ENCODE measurements around the gene RXRA.
A peak's percentile ranks its signal among the peaks of the same experiment; 100 is the strongest.

DNA sequence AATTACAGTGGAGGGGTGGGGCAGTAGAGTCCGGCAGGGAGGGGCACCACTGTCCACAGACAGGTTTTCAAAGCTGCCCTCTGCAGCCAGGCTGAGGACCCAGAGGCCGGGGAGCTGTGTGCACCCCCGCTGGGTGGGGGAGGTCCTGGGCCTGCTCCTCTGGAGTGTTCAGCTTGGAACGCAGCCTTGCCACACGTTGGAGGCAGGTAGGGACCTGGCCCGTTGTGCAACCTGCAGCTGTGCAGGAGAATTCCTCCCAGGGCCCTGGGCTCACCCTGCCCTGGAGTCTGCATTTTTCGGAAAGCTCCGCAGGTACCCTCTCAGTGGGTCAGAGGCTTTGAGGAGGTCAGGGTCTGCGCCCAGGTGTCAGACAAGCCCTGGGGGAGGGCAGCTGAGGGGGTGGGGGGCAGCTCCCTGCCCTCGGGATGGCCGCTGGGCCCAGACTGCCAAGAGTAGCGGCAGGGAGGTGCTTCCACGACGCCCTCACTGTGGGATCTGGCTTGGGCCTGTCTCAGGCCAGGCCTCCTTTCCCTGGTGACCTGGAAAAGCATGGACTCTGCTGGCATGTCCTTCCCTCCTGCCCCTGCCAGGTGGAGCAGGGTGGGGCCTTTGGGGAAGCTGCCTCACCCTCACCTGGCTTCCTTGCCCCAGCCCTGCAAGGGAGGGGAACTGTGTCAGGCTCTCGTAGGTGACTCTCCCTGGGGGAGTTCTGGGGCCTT is 29.5 kb downstream of the RXRA start:
- TF ChIP-seq CTCF (IDR thresholded peaks at IDR 0.05) = no peak
- TF ChIP-seq POLR2A (IDR thresholded peaks at IDR 0.05) = peak in 2 of 4 donors; percentile 18 to 28
